DND-41 (cell line): ENCODE results near the gene TMUB2.

ENCODE experiments used
- ATAC-seq: fragments of 200-7000 bp; cut with Tn5 transposase; 3 replicates; pipeline ENCODE4 v1.9.1; 2021; ENCODE audit warnings: low read depth; ENCODE audit not compliant: insufficient read depth
- DNase-seq: peaks from one replicate; pipeline ENCODE4 v3.0.0-alpha.2; 2020
- H2AFZ ChIP-seq: 2 replicates; pipeline ENCODE4 v1.6.0; 2012; ENCODE audit warnings: low read depth, low read length
- H3K27ac ChIP-seq: 2 replicates; pipeline ENCODE4 v1.5.1; 2012; ENCODE audit warnings: low read length, inconsistent platforms
- H3K27me3 ChIP-seq: fragments of 200-600 bp; sonication (generic); 2 replicates; pipeline ENCODE4 v1.6.0; 2012; ENCODE audit warnings: low read length, mild to moderate bottlenecking, inconsistent platforms; ENCODE audit not compliant: insufficient read depth, poor library complexity
- H3K36me3 ChIP-seq: 2 replicates; pipeline ENCODE4 v1.5.1; 2012; ENCODE audit warnings: low read length, inconsistent platforms; ENCODE audit not compliant: insufficient read depth
- H3K4me1 ChIP-seq: 2 replicates; pipeline ENCODE4 v1.5.1; 2012; ENCODE audit warnings: mild to moderate bottlenecking, low read length; ENCODE audit not compliant: insufficient read depth
- H3K4me2 ChIP-seq: 2 replicates; pipeline ENCODE4 v1.6.0; 2012; ENCODE audit warnings: mild to moderate bottlenecking, moderate library complexity, low read length, inconsistent platforms; ENCODE audit not compliant: insufficient read depth
- H3K4me3 ChIP-seq, 2 experiments: fragments of 200-600 bp in 1 of 2; shearing (Covaris generic) in 1 of 2; 2 replicates each; pipeline ENCODE4 v1.5.1; 2012 to 2016; ENCODE audit warnings: inconsistent platforms in 2 of 2, low read length in 2 of 2, mild to moderate bottlenecking in 2 of 2, low read depth in 1 of 2, moderate library complexity in 1 of 2
- H3K79me2 ChIP-seq: 2 replicates; pipeline ENCODE4 v1.6.0; 2012; ENCODE audit warnings: low read length, inconsistent platforms; ENCODE audit not compliant: insufficient read depth
- H3K9ac ChIP-seq: 2 replicates; pipeline ENCODE4 v1.6.0; 2012; ENCODE audit warnings: low read depth, mild to moderate bottlenecking, inconsistent platforms, low read length, moderate library complexity
- H3K9me3 ChIP-seq: 2 replicates; pipeline ENCODE4 v1.5.1; 2012; ENCODE audit warnings: low read length, moderate library complexity, mild to moderate bottlenecking, inconsistent platforms; ENCODE audit not compliant: insufficient read depth, severe bottlenecking
- H4K20me1 ChIP-seq: 2 replicates; pipeline ENCODE4 v1.6.0; 2012; ENCODE audit warnings: low read length; ENCODE audit not compliant: insufficient read depth
- CTCF ChIP-seq: IDR thresholded peaks from 2 replicates; pipeline ENCODE4 v1.5.1; 2012; ENCODE audit warnings: borderline replicate concordance, low read length, moderate library complexity, mild to moderate bottlenecking; ENCODE audit not compliant: poor library complexity, severe bottlenecking; ENCODE audit errors: extremely low read depth
- EZH2 ChIP-seq: IDR thresholded peaks from 3 replicates; pipeline ENCODE4 v1.6.1; 2012; ENCODE audit warnings: borderline replicate concordance, low read depth, mild to moderate bottlenecking, moderate library complexity, low read length, inconsistent platforms; ENCODE audit not compliant: severe bottlenecking

Gene TMUB2

GRCh38 chr17:44177640-44178039 is 9.1 kb upstream of the TMUB2 start:
- H4K20me1 ChIP-seq, result peaks cover 24% of the 10 kb centered on the region; the same call in 1 of the 2 replicates
- H3K27me3 ChIP-seq, result no peaks in the 10 kb centered on the region
- TF ChIP-seq CTCF (no peak), EZH2 (no peak)
- no peak overlapping the region for H3K9ac ChIP-seq
- no peak overlapping the region for H3K27ac ChIP-seq
- DNase-seq, result no peak
- no peak overlapping the region for H3K4me3 ChIP-seq
- peaks cover 20% of the 10 kb centered on the region for H3K79me2 ChIP-seq
- H3K4me1 ChIP-seq, result no peaks in the 10 kb centered on the region
- H3K9me3 ChIP-seq, result no peaks in the 10 kb centered on the region
- ATAC-seq, result no peak
- peaks cover 43% of the 10 kb centered on the region for H3K36me3 ChIP-seq
- no peak overlapping the region for H2AFZ ChIP-seq
- no peak overlapping the region for H3K4me2 ChIP-seq

DNA sequence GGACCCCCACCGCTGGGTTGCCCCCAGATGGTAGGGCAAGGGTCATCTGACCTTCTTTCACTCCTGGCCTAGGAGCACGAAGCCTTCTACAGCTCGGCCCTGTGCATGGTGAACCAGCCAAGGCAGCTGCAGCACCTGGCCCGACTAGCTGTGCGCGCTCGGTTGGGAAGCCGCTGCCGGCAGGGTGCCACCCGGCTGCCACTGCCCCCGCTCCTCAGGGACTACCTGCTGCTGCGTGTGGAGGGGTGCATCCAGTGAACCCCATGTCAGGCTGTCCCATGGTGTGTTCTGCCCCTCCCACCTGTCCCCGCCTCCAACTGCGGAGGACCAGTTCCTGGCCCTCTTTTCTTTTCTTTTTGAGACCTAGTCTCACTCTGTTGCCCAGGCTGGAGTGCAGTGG is 8.6 kb upstream of the TMUB2 start:
- no peak overlapping the region for H3K27ac ChIP-seq
- peaks cover 29% of the 10 kb centered on the region; the same call in 1 of the 2 replicates for H4K20me1 ChIP-seq
- H2AFZ ChIP-seq, result no peak overlapping the region
- peaks cover 48% of the 10 kb centered on the region for H3K36me3 ChIP-seq
- TF ChIP-seq EZH2, result no peak
- no peak for TF ChIP-seq CTCF
- ATAC-seq (peak; percentile 25; the same call in 1 of the 3 replicates), DNase-seq (no peak)
- no peaks in the 10 kb centered on the region for H3K27me3 ChIP-seq
- no peak overlapping the region for H3K4me3 ChIP-seq
- no peak overlapping the region for H3K9ac ChIP-seq
- no peaks in the 10 kb centered on the region for H3K9me3 ChIP-seq
- 0 out of 2 replicates have a peak, but pooled peaks cover 2% of the 10 kb centered on the region for H3K4me1 ChIP-seq
- H3K79me2 ChIP-seq, result peaks cover 25% of the 10 kb centered on the region
- H3K4me2 ChIP-seq, result no peak overlapping the region

GRCh38 chr17:44183024-44183423 is 3.7 kb upstream of the TMUB2 start:
- no peaks in the 10 kb centered on the region for H3K27me3 ChIP-seq
- H3K79me2 ChIP-seq, result peaks cover 64% of the 10 kb centered on the region
- peak overlapping the region; percentile 27 for H3K4me2 ChIP-seq
- no peaks in the 10 kb centered on the region for H3K9me3 ChIP-seq
- ATAC-seq (no peak), DNase-seq (no peak)
- H4K20me1 ChIP-seq, result peaks cover 37% of the 10 kb centered on the region
- no peak overlapping the region for H3K9ac ChIP-seq
- peaks cover 35% of the 10 kb centered on the region for H3K4me1 ChIP-seq
- H3K27ac ChIP-seq, result no peak overlapping the region
- H3K36me3 ChIP-seq, result peaks cover 45% of the 10 kb centered on the region
- H3K4me3 ChIP-seq, result no peak overlapping the region
- no peak overlapping the region for H2AFZ ChIP-seq
- no peak for TF ChIP-seq EZH2
- TF ChIP-seq CTCF, result no peak
